ENCODE results near the gene EMC1. TPM values are rescaled to one million over a fixed set of nuclear protein-coding genes. Genes with fewer than 3 reads are reported as not detected.

EMC1 gene
- total RNA-seq, 1 donor from 2014 or later, result 61.8 TPM

DNA sequence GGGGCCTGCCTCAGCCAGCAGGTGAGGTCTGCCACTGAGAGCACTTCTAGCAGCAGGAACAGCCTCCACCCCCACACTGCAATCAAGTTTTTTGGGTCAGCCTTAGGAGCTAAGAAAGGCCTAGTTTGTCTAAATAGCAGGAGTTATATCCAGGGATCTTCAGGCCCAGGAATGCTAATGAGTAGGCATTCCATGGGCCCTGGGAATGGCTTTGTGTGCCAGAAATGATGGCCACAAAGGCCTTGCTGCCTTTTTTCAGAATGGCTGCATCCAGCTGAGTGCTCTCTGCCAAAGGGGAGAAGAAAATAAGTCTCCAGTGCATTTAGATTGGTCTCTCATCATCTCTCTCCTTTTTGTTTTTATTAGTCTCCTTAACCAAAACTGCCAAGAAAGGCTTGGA is 3.1 kb upstream of the EMC1 start:
- TF ChIP-seq, protein P1, sequence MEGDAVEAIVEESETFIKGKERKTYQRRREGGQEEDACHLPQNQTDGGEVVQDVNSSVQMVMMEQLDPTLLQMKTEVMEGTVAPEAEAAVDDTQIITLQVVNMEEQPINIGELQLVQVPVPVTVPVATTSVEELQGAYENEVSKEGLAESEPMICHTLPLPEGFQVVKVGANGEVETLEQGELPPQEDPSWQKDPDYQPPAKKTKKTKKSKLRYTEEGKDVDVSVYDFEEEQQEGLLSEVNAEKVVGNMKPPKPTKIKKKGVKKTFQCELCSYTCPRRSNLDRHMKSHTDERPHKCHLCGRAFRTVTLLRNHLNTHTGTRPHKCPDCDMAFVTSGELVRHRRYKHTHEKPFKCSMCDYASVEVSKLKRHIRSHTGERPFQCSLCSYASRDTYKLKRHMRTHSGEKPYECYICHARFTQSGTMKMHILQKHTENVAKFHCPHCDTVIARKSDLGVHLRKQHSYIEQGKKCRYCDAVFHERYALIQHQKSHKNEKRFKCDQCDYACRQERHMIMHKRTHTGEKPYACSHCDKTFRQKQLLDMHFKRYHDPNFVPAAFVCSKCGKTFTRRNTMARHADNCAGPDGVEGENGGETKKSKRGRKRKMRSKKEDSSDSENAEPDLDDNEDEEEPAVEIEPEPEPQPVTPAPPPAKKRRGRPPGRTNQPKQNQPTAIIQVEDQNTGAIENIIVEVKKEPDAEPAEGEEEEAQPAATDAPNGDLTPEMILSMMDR (conservative IDR thresholded peaks at IDR 0.05), result no peak
- H3K4me1 Mint-ChIP-seq, result peaks cover 30% of the 10 kb centered on the region
- H3K27me3 Mint-ChIP-seq (ENCODE audit: low read depth), result no peaks in the 10 kb centered on the region
- no peak overlapping the region for H3K27ac Mint-ChIP-seq (ENCODE audit: unreplicated experiment)
- no peaks in the 10 kb centered on the region for H3K9me3 Mint-ChIP-seq
- no peak overlapping the region for H3K4me3 Mint-ChIP-seq
- H3K36me3 Mint-ChIP-seq (ENCODE audit: low read depth), result peaks cover 5% of the 10 kb centered on the region
- no peak for DNase-seq (ENCODE audit: low read depth, low spot score)

DNA sequence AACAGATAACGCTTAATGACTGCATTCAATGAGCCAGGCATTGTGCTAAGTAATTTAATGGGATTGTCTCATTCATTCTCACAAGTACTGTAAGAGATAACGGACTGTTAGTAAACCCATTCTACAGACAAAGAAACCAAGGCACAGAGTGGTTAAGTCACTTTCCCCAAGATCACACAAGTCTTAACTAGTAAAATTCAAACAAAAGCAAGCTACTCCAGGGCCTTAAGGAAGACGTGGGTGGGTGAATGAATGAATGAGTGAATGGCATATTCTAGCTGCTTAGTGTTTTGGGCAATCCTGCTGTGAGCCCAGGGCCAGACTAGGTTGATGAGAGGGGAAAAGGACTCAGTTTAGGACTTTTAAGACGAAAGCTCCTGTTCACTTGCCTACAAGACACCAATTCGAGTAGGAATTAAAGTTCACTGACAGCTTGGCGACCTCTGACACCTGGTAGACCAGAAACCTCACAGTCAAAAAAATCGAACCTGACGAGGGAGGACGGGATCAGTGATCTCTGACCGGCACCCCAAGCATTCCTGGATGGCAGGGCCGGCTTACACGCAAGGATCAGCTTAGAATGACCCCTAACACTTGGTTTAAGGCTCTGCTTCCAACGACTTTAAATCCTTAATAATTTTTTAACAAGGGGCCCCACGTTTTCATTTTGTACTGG is 557 bp downstream of the EMC1 start:
- no peaks in the 10 kb centered on the region for H3K36me3 Mint-ChIP-seq (ENCODE audit: low read depth)
- H3K9me3 Mint-ChIP-seq, result no peaks in the 10 kb centered on the region
- H3K4me1 Mint-ChIP-seq, result peaks cover 30% of the 10 kb centered on the region
- no peak for DNase-seq (ENCODE audit: low read depth, low spot score)
- TF ChIP-seq, protein P1 (conservative IDR thresholded peaks at IDR 0.05), result no peak
- H3K4me3 Mint-ChIP-seq, result peak overlapping the region; percentile 99
- H3K27ac Mint-ChIP-seq (ENCODE audit: unreplicated experiment), result peak overlapping the region; percentile 99
- H3K27me3 Mint-ChIP-seq (ENCODE audit: low read depth), result no peaks in the 10 kb centered on the region

DNA sequence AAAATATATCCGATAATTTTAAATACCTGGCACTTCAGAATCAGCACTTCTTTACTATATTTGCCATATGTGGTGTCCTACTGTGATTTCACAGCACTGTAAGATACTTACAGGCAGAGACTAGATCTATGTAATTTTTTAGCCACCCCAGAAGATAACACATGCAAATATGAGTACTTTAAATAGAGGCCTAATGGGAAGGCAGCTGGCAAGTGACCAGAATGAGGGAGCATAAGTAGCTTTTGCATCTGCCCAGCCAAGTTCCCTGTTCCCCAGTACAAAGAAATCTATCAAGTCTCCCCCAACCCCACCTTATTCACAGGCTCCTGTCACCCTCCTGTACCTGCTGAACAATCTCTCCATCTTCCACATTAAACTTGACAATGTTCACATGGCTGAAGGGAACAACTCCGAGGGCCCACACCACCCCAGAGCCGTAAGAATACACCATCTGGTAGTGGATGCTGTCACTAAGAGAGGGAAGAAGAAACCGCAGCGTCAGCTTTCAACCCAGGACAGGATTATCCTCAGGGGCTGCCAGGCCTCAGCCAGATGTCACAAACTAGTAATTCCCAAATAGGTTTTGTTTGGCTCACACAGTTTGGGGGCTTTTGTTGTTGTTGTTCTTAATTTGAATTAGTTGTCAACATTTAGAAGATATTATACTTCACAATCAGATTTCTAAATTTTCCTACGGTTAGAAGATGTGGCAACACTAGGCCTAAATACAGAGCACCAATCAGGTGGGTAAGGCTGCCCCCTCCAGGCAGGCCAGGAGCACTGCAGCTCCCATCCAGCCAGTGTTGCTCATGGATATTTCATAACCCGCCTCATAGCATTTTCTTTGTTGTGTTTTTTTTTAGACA is 10.4 kb downstream of the EMC1 start:
- no peaks in the 10 kb centered on the region for H3K27me3 Mint-ChIP-seq (ENCODE audit: low read depth)
- H3K4me3 Mint-ChIP-seq, result no peak overlapping the region
- no peaks in the 10 kb centered on the region for H3K4me1 Mint-ChIP-seq
- H3K27ac Mint-ChIP-seq (ENCODE audit: unreplicated experiment), result no peak overlapping the region
- no peaks in the 10 kb centered on the region for H3K9me3 Mint-ChIP-seq
- H3K36me3 Mint-ChIP-seq (ENCODE audit: low read depth), result peaks cover 8% of the 10 kb centered on the region
- peak; percentile 66 for DNase-seq (ENCODE audit: low read depth, low spot score)
- TF ChIP-seq, protein P1 (conservative IDR thresholded peaks at IDR 0.05), result peak; percentile 90

DNA sequence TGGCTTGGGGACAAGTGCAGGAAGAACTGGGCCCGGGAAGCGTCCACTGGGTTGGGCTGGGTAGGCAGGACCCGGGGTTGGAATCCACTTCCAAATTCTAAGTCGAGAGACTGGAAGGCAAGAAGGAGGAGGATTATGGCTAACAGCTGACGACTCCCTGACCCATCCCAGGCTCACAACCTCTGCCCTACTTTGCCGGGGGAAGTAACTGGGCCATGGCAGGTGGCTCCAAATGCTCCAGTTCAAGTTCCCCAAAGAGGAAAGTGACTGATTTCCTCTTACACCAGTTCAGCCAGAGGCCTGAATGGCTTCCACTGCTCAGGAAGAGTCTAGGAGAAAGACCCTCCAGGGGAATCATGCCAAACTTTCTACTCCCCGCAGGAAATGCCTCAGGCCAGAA is 11.4 kb downstream of the EMC1 start:
- TF ChIP-seq, protein P1 (conservative IDR thresholded peaks at IDR 0.05), result no peak
- no peaks in the 10 kb centered on the region for H3K27me3 Mint-ChIP-seq (ENCODE audit: low read depth)
- no peak overlapping the region for H3K27ac Mint-ChIP-seq (ENCODE audit: unreplicated experiment)
- H3K9me3 Mint-ChIP-seq, result no peaks in the 10 kb centered on the region
- H3K4me1 Mint-ChIP-seq, result no peaks in the 10 kb centered on the region
- H3K36me3 Mint-ChIP-seq (ENCODE audit: low read depth), result peaks cover 8% of the 10 kb centered on the region
- no peak for DNase-seq (ENCODE audit: low read depth, low spot score)
- no peak overlapping the region for H3K4me3 Mint-ChIP-seq

DNA sequence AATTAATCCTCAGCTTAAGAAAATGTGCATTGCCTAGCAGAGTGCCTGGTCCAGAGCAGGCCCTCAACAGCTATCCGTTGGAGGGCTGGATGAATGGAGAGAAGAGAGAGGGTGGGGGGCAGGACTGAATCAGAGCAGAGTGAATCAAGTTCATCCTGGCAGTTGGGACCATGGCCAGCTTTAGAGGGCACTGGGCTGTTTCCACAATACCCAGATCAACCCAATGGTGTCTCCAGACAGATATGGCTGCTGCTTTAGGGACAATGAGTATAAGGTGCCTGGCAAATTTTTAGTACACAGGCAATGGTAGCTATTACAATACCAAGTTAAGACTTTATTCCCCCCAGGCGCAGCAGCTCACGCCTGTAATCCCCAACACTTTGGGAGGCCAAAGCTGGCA is 17.1 kb downstream of the EMC1 start:
- Mint-ChIP-seq H3K4me1 (no peaks in the 10 kb centered on the region), H3K9me3 (no peaks in the 10 kb centered on the region), H3K27me3 (ENCODE audit: low read depth) (no peaks in the 10 kb centered on the region), H3K27ac (ENCODE audit: unreplicated experiment) (no peak overlapping the region), H3K36me3 (ENCODE audit: low read depth) (peaks cover 8% of the 10 kb centered on the region), H3K4me3 (no peak overlapping the region)
- TF ChIP-seq, protein P1 (conservative IDR thresholded peaks at IDR 0.05), result no peak
- no peak for DNase-seq (ENCODE audit: low read depth, low spot score)

Measured in neural crest cell (in vitro differentiated cells).